Mesendoderm (in vitro differentiated cells): ENCODE results near the gene LMO2.

Experiments
- DNase-seq: peaks from one replicate; pipeline ENCODE4 v3.0.0; 2013
- H2AK5ac ChIP-seq: 2 replicates; pipeline ENCODE4 v1.6.1; 2013; ENCODE audit warnings: low read length, inconsistent platforms
- H2BK120ac ChIP-seq: 2 replicates; pipeline ENCODE4 v1.6.1; 2013; ENCODE audit warnings: low read depth, mild to moderate bottlenecking, low read length, moderate library complexity, mixed read lengths
- H2BK15ac ChIP-seq: replicated peaks from 2 replicates; pipeline ENCODE4 v1.6.1; 2013; ENCODE audit warnings: low read depth, mild to moderate bottlenecking, moderate library complexity
- H2BK5ac ChIP-seq: 2 replicates; pipeline ENCODE4 v1.6.1; 2013; ENCODE audit warnings: low read length, inconsistent platforms
- H3K18ac ChIP-seq: 2 replicates; pipeline ENCODE4 v1.6.1; 2013; ENCODE audit warnings: mild to moderate bottlenecking, low read length, mixed read lengths
- H3K23ac ChIP-seq: one replicate; pipeline ENCODE4 v1.6.1; 2013; ENCODE audit warnings: low read length
- H3K27ac ChIP-seq: 2 replicates; pipeline ENCODE4 v1.5.1; 2013; ENCODE audit warnings: low read depth, mild to moderate bottlenecking, inconsistent platforms, low read length, moderate library complexity
- H3K27me3 ChIP-seq: 2 replicates; pipeline ENCODE4 v1.6.1; 2013; ENCODE audit warnings: low read length, control low read depth, mild to moderate bottlenecking, inconsistent platforms; ENCODE audit not compliant: insufficient read depth, poor library complexity
- H3K36me3 ChIP-seq: 2 replicates; pipeline ENCODE4 v1.6.1; 2013; ENCODE audit warnings: low read length, inconsistent platforms; ENCODE audit not compliant: control insufficient read depth, insufficient read depth
- H3K4ac ChIP-seq: one replicate; pipeline ENCODE4 v1.6.1; 2013; ENCODE audit warnings: low read depth, mild to moderate bottlenecking, low read length, moderate library complexity
- H3K4me1 ChIP-seq: 2 replicates; pipeline ENCODE4 v1.6.1; 2013; ENCODE audit warnings: low read depth, low read length, inconsistent platforms; ENCODE audit not compliant: control insufficient read depth
- H3K4me2 ChIP-seq: 2 replicates; pipeline ENCODE4 v1.6.1; 2013; ENCODE audit warnings: low read length
- H3K4me3 ChIP-seq: 2 replicates; pipeline ENCODE4 v1.5.1; 2013; ENCODE audit warnings: mild to moderate bottlenecking, low read length
- H3K56ac ChIP-seq: one replicate; pipeline ENCODE4 v1.6.1; 2013; ENCODE audit warnings: low read length
- H3K79me1 ChIP-seq: 2 replicates; pipeline ENCODE4 v1.6.1; 2013; ENCODE audit warnings: low read length, inconsistent platforms
- H3K79me2 ChIP-seq: 2 replicates; pipeline ENCODE4 v1.6.1; 2013; ENCODE audit warnings: mild to moderate bottlenecking, low read length; ENCODE audit not compliant: control insufficient read depth, insufficient read depth
- H3K9ac ChIP-seq: 2 replicates; pipeline ENCODE4 v1.6.1; 2013; ENCODE audit warnings: low read length, inconsistent platforms
- H4K5ac ChIP-seq: one replicate; pipeline ENCODE4 v1.6.1; 2013; ENCODE audit warnings: low read length
- H4K8ac ChIP-seq: one replicate; pipeline ENCODE4 v1.6.1; 2013; ENCODE audit warnings: low read depth, mild to moderate bottlenecking, control low read depth, low read length, moderate library complexity
- WGBS: extraction: QIAGEN DNeasy Blood & Tissue Kit; methylation state at CpG from one replicate; pipeline ENCODE4 v1.1.7; 2013; ENCODE audit warnings: low lambda C conversion rate, missing lambda C conversion rate; ENCODE audit not compliant: insufficient coverage; ENCODE audit errors: extremely low coverage; 5-methylcytosine and 5-hydroxymethylcytosine counted together

The LMO2 gene

GRCh38 chr11:33835143-33835878 is 56.6 kb downstream of the LMO2 start:
- no peak overlapping the region for H2AK5ac ChIP-seq
- H4K8ac ChIP-seq = no peak overlapping the region
- H4K5ac ChIP-seq = no peak overlapping the region
- H3K56ac ChIP-seq = no peak overlapping the region
- 100% methylated on average over 2 of the region's 5 CpGs for WGBS
- no peak overlapping the region for H3K4me2 ChIP-seq
- H3K4me1 ChIP-seq = no peaks in the 10 kb centered on the region
- H2BK120ac ChIP-seq = no peak overlapping the region
- H3K27ac ChIP-seq = no peak overlapping the region
- no peak for DNase-seq
- no peak overlapping the region for H2BK15ac ChIP-seq
- H3K79me2 ChIP-seq = no peaks in the 10 kb centered on the region
- H3K79me1 ChIP-seq = no peaks in the 10 kb centered on the region
- H3K36me3 ChIP-seq = no peaks in the 10 kb centered on the region
- no peak overlapping the region for H3K4ac ChIP-seq
- no peak overlapping the region for H3K18ac ChIP-seq
- H2BK5ac ChIP-seq = no peak overlapping the region
- no peak overlapping the region for H3K9ac ChIP-seq
- no peak overlapping the region for H3K4me3 ChIP-seq
- H3K27me3 ChIP-seq = no peaks in the 10 kb centered on the region
- H3K23ac ChIP-seq = no peak overlapping the region

GRCh38 chr11:33832676-33833075 is 59.2 kb downstream of the LMO2 start:
- DNase-seq = no peak
- WGBS = no CpG with 5 or more reads among the region's 16 CpGs
- Histone ChIP-seq H3K79me1 (no peaks in the 10 kb centered on the region), H2BK120ac (no peak overlapping the region), H2BK15ac (no peak overlapping the region), H3K36me3 (no peaks in the 10 kb centered on the region), H3K4me1 (no peaks in the 10 kb centered on the region), H3K4me3 (no peak overlapping the region), H3K27ac (no peak overlapping the region), H3K18ac (no peak overlapping the region), H3K23ac (no peak overlapping the region), H3K4ac (no peak overlapping the region), H3K79me2 (no peaks in the 10 kb centered on the region), H3K4me2 (no peak overlapping the region), H3K27me3 (peaks cover 8% of the 10 kb centered on the region), H3K9ac (no peak overlapping the region), H2AK5ac (no peak overlapping the region), H3K56ac (no peak overlapping the region), H4K8ac (no peak overlapping the region), H4K5ac (no peak overlapping the region), H2BK5ac (no peak overlapping the region)

GRCh38 chr11:33830903-33831648 is 60.8 kb downstream of the LMO2 start:
- Histone ChIP-seq H2BK120ac (no peak overlapping the region), H3K23ac (no peak overlapping the region), H2BK15ac (no peak overlapping the region), H3K9ac (no peak overlapping the region), H2BK5ac (no peak overlapping the region), H3K56ac (no peak overlapping the region), H4K5ac (no peak overlapping the region), H3K27ac (no peak overlapping the region), H3K18ac (no peak overlapping the region), H3K4me3 (no peak overlapping the region), H3K79me1 (no peaks in the 10 kb centered on the region), H3K36me3 (no peaks in the 10 kb centered on the region), H3K27me3 (peaks cover 11% of the 10 kb centered on the region), H4K8ac (no peak overlapping the region), H3K4me1 (no peaks in the 10 kb centered on the region), H3K4ac (no peak overlapping the region), H3K79me2 (no peaks in the 10 kb centered on the region), H3K4me2 (no peak overlapping the region), H2AK5ac (no peak overlapping the region)
- no peak for DNase-seq
- WGBS = no CpG with 5 or more reads among the region's 6 CpGs

- no peak overlapping the region for H4K8ac ChIP-seq
- H3K18ac ChIP-seq = no peak overlapping the region
- peak overlapping the region; percentile 5 for H3K9ac ChIP-seq
- H3K4ac ChIP-seq = no peak overlapping the region
- H2BK15ac ChIP-seq = no peak overlapping the region
- no peak overlapping the region for H3K23ac ChIP-seq
- no CpG with 5 or more reads among the region's 10 CpGs for WGBS
- H2AK5ac ChIP-seq = no peak overlapping the region
- DNase-seq = peak; percentile 79
- no peaks in the 10 kb centered on the region for H3K36me3 ChIP-seq
- peak overlapping the region; percentile 51 for H3K4me2 ChIP-seq
- H3K56ac ChIP-seq = peak overlapping the region; percentile 8
- no peaks in the 10 kb centered on the region for H3K79me1 ChIP-seq
- H3K27me3 ChIP-seq = peaks cover 11% of the 10 kb centered on the region
- H3K27ac ChIP-seq = no peak overlapping the region
- H3K4me3 ChIP-seq = no peak overlapping the region
- H3K79me2 ChIP-seq = no peaks in the 10 kb centered on the region
- no peak overlapping the region for H4K5ac ChIP-seq
- H2BK5ac ChIP-seq = no peak overlapping the region
- no peaks in the 10 kb centered on the region for H3K4me1 ChIP-seq
- no peak overlapping the region for H2BK120ac ChIP-seq
Observed at GRCh38 chr11:33829430-33830141, 62.3 kb downstream of the LMO2 start.

GRCh38 chr11:33828604-33829429 is 63.1 kb downstream of the LMO2 start:
- no peaks in the 10 kb centered on the region for H3K79me2 ChIP-seq

More at GRCh38 chr11:33828604-33829429, 63.1 kb downstream of the LMO2 start:
- Histone ChIP-seq H3K56ac (peak overlapping the region; percentile 8), H3K27ac (no peak overlapping the region), H3K36me3 (no peaks in the 10 kb centered on the region), H3K4me3 (no peak overlapping the region), H3K18ac (no peak overlapping the region), H3K4me2 (peak overlapping the region; percentile 51), H3K9ac (peak overlapping the region; percentile 5), H2AK5ac (no peak overlapping the region), H2BK5ac (no peak overlapping the region), H3K27me3 (peaks cover 11% of the 10 kb centered on the region), H4K5ac (no peak overlapping the region), H3K4me1 (no peaks in the 10 kb centered on the region), H3K4ac (no peak overlapping the region), H4K8ac (no peak overlapping the region), H2BK15ac (no peak overlapping the region), H2BK120ac (no peak overlapping the region), H3K79me1 (no peaks in the 10 kb centered on the region), H3K23ac (no peak overlapping the region)
- WGBS = no CpG with 5 or more reads among the region's 56 CpGs
- DNase-seq = no peak
